Transverse colon (tissue), 3 donors: ENCODE data around the gene RUNX1.

Experiments used
- CTCF ChIP-seq, 5 experiments: fragments of 200-600 bp in 3 of 5; fragments of 450-650 bp in 2 of 5; sonication (generic) in 3 of 5; IDR thresholded peaks; 1 replicate in 2 of 5; 2 replicates in 3 of 5; pipeline ENCODE4 v1.5.1; 2016 to 2017; ENCODE audit warnings: antibody characterized with exemption in 5 of 5, inconsistent platforms in 3 of 5, mild to moderate bottlenecking in 2 of 5, moderate library complexity in 1 of 5
- EP300 ChIP-seq: sonication (generic); formaldehyde crosslinking; IDR thresholded peaks from one replicate; pipeline ENCODE4 v1.6.1; 2017; ENCODE audit warnings: antibody characterized with exemption, low read depth
- POLR2A ChIP-seq: fragments of 450-650 bp; IDR thresholded peaks from one replicate; pipeline ENCODE4 v1.6.1; 2016; ENCODE audit warnings: antibody characterized with exemption, mild to moderate bottlenecking, moderate library complexity

GRCh38 chr21:34994766-34995631 is 54.1 kb downstream of the RUNX1 start:
- no peak for TF ChIP-seq CTCF (IDR thresholded peaks at IDR 0.05)
- no peak for TF ChIP-seq EP300
- no peak for TF ChIP-seq POLR2A
